Glomerular visceral epithelial cell (primary cell): ENCODE measurements around the gene POC5.
A peak's percentile ranks its signal among the peaks of the same experiment; 100 is the strongest.
"Not testable (repeated sequence)": the region's sequence is repeated elsewhere in the genome, so short reads cannot be mapped to it uniquely, and the experiment has no call there.

Source experiments
- DNase-seq: peaks from one replicate; pipeline ENCODE4 v3.0.0-alpha.2; 2016; ENCODE audit errors: extremely low spot score

Gene POC5

GRCh38 chr5:75706016-75706415 lies 11.2 kb downstream of the POC5 start:
- DNase-seq: no peak

DNA sequence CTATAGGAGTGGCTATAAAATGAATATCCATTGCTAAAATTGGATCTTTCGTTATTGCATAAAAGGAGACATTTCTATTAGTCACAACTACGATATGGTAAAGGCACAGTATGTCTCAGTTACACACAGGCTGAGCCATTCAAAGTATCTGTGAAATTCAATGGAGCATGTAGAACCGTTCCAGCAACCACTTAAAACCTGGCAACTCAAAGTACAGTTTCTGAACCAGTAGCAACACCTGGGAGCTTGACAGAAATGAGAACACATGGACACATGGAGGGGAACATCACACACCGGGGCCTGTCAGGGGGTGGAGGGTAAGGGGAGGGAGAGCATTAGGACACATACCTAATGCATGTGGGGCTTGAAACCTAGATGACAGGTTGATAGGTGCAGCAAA lies 15.4 kb downstream of the POC5 start:
- no peak for DNase-seq

DNA sequence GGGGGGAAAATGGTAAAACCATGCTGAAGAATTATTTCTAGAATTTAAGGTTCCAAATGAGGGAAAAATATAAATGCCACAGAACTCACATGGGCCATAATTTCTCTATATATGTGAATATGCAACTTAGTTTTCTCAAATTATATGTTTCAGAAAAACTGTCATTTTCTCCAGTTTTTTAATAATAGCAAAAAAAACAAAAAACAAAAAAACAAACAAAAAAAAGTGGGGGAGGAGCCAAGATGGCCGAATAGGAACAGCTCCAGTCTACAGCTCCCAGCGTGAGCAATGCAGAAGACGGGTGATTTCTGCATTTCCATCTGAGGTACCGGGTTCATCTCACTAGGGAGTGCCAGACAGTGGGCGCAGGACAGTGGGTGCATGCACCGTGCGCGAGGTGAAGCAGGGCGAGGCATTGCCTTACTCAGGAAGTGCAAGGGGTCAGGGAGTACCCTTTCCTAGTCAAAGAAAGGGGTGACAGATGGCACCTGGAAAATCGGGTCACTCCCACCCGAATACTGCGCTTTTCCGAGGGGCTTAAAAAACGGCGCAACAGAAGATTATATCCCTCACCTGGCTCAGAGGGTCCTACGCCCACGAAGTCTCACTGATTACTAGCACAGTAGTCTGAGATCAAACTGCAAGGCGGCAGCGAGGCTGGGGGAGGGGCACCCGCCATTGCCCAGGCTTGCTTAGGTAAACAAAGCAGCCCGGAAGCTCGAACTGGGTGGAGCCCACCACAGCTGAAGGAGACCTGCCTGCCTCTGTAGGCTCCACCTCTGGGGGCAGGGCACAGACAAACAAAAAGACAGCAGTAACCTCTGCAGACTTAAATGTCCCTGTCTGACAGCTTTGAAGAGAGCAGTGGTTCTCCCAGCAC lies 21.5 kb downstream of the POC5 start:
- not testable (repeated sequence) for DNase-seq

DNA sequence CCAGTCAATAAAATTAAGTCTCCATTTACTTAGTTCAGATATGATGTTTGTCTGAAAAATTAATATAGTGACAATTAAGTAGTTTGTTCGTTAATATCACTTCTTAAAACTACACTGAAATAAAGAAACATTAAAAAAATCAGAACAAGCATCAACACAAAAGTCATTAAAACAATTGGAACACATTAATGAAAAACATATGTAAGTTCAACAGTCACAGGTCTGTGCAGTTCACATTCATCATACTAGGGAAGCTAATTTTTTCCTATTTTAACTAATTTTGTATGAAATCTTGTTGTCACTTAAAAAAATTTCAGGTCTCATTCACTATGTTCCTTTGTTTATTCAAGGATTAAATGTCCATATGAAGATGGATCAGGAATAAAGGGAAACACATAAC lies 22.5 kb downstream of the POC5 start:
- no peak for DNase-seq

DNA sequence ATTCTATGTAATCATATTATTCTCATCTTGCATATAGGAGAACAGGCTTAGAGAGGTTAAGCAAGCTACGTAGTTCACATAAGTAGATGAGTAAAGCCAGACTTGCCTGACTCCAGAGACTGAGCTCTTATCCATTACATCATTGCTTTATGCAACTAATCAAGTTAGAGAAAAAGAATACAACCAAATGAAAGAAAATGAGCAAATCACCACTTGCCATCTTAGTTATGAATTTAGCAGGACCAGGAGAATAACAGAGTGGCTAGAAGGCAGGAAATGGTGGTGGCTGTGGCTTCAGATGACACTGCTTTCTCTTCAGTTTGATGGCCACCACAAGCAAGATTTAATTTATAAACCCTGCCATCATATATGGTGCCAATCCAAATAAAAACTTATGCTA lies 26.6 kb downstream of the POC5 start:
- DNase-seq: no peak

- DNase-seq: no peak
These were observed 30.8 kb downstream of the POC5 start for GRCh38 chr5:75686480-75686879.

DNA sequence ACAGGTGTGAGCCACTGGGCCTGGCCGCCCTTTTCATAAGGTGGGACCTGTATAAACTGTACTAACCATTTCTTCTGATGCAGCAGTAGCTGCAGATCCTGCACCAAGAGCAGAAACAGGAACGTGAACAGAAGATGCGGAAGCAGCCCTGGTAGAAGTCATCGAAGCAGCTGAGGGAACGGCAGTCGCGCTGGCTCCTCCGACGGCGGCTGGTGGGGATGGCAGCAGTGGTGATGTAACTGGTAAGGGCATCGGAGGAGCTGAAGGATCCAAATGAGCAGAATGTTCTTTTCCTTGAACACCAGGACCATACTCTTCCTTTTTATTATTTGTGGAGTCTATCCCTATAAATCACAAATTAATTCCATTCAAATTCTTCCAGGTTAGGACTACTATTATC lies 32.1 kb downstream of the POC5 start:
- no peak for DNase-seq

DNA sequence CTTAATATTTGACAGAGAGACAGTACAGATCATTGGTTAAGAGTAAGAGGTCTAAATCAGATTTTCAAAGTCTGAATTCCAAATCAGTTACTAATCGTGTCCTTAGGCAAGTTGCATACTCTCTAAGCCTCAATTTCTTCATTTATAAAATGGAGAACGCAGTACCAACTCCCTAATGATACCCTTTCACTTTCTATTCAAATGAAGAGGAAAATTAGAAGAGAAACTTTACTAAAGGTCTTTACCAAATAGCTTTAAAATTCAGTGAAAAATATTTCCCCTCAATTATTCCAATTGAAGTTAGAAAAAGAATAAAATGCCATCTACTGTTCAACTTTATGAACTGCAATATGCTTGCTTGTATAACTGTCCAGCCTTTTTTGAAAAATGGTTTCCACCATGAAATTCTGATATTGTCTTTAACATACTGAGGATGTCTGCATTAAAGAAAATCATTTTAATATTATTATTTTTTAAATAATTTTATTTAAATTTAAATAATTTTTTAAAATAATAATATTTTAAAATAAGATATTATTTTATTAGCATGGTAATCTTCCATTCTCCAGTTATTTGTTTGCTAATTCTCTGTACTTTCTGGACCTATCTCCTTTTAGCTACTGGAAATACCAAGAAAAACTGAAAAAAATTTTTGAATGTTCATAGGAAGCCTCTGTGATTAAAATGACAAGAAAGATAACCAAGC lies 36.0 kb downstream of the POC5 start:
- DNase-seq: peak; percentile 41

GRCh38 chr5:75678155-75678554 lies 39.1 kb downstream of the POC5 start:
- DNase-seq: no peak

GRCh38 chr5:75677607-75678006 lies 39.6 kb downstream of the POC5 start:
- no peak for DNase-seq

DNA sequence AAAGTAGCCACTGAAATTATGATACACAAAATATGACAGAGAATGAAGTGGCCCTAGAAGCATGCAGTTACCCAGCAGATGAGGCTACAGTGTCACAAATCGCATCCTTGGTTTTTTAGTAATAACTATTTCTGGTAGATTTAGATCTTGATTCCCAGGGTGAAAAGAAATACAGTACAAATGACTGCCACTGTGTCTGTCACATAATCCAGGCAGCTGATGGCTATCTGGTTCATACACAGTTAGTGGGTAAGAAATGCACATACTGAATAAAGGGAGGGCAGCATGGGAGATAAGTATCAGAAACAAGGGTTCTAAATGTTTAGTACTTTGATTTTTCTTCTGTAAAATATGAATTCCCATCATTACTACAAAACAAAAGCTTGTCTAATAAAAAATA lies 41.5 kb downstream of the POC5 start:
- DNase-seq: no peak

DNA sequence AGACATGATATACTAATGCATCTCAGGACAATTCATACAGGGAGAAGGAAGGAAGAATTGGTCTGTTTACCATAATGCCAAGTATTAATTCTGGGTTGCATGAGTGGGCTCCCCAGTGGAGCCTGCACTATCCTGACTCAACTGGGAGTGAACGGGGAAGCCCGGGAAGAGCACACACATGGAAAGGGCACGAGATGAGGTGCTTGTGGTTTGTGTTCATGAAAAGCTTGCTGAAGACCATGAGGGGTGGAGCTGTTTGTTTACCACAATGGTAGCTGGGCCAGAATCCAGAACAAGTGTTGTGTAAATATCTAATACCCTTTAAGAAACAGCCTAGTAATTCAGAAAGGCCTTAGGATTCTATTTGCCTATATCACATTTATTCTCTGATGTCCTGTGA lies 44.6 kb downstream of the POC5 start:
- no peak for DNase-seq

- DNase-seq: no peak
These were observed 45.7 kb downstream of the POC5 start for GRCh38 chr5:75671506-75671905.

DNA sequence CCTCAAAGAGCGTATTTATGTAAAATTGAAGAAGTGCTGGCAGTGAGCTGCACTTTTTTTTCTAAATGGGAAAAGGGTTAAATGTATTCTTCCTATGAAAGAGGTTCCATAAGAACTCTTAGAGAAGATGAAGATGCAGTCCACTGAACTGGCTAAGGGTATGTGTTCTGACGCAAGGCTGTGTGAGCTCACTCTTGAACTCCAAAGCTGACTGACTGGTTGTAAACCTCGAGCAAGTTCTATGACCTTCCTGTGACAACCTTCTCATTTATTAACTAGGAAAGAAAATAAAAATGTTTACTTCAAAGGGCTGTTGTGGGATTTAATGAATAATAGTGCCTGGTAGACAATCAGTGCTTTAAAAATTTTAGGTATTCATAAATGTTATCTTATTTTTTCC lies 46.7 kb downstream of the POC5 start:
- DNase-seq: no peak

- peak; percentile 65 for DNase-seq
These were observed 48.1 kb downstream of the POC5 start for GRCh38 chr5:75668977-75669689.

DNA sequence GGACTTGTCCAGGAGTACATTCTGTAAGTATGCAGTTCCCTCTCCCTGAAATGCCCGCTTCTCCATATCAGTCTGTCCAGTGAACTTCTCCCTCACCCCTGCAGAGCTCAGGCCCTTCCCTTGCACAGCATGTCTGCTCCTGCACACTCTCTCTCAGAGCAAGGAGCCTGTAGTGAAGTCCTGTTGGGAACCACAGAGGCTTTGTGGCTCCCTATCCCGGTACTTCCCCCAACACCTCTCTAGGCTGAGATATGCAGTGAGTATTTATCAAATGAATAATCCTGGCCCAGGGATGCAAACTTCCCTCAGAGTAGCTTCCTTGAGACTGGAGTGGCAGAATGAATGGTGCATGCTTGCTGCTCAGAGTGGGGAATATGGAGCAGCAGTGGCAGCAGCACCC lies 48.8 kb downstream of the POC5 start:
- peak; percentile 15 for DNase-seq

- no peak for DNase-seq
These were observed 49.7 kb downstream of the POC5 start for GRCh38 chr5:75667586-75667985.

DNA sequence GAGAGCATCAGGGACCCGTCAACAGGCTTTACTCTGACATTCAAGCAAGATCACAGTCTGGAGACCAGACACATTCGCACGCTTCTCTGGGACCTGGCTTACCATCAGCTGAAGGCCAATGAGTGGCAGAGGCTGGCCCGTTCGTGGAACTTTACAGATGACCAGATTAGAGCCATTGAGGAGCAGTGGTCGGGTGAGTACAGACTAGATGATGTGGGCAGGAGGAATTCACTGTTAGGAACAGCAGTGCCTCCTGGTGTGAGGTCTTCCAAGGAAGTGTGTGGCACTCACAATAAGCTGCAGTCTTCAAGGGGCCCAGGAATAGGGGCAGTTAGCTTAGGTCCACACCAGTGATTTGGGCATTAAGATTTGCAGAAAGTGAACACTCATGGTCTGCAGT lies 50.4 kb downstream of the POC5 start:
- no peak for DNase-seq

DNA sequence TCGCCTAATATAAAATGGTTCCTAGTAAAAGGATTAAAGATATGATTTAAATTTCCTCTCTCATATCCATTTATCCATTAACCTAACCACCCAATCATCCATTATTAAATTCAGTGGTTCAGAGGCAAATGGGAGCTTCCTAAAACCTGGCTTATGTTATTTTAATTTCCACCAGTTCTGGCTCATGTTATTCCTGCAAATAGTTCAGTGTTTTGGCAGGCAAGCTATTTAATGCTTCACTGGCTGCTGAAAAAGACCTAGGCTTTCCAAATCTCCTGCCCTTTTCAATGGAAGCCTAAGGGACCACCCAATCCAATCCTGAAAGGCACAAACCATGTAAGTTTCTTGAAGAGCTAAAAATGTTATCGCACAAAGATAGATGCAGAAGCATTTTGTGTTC lies 52.3 kb downstream of the POC5 start:
- no peak for DNase-seq

GRCh38 chr5:75663579-75664284 lies 53.5 kb downstream of the POC5 start:
- no peak for DNase-seq

DNA sequence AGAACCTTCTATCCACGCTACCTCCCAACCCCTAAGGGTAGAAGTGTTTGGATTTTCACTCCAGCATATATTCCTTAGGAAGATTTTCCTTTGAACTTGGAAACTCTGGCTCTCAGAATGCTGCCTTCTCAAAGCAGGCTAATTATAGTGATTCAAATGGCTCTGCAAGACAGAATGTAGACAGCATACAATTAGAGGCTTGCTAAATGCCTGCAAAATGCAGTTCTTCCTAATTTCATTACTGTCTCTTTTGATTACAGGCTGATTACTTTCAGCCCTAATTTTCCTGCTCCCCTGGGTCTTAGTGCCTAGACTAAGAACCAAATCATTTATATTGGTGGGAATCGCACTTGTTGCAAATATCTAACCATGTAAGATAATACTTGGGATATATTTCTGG lies 55.2 kb downstream of the POC5 start:
- no peak for DNase-seq
